ENCODE results near the gene ZNF8.
A peak's percentile ranks its signal among the peaks of the same experiment; 100 is the strongest.
"Not testable (repeated sequence)": the region's sequence is repeated elsewhere in the genome, so short reads cannot be mapped to it uniquely, and the experiment has no call there.

Gene ZNF8

GRCh38 chr19:58278541-58279041, at the start of gene ZNF8:
Gene ZNF8 (plus strand): TSS chr19:58278955. CDS start chr19:58279082, 127 bp downstream.
- peak; percentile 99 for DNase-seq (ENCODE audit: low spot score)

- DNase-seq (ENCODE audit: low spot score): peak; percentile 79
Measured at GRCh38 chr19:58229255-58229639, 49.5 kb upstream of the ZNF8 start.

GRCh38 chr19:58237324-58237723, 41.4 kb upstream of the ZNF8 start:
- DNase-seq (ENCODE audit: low spot score): no peak

- no peak for DNase-seq (ENCODE audit: low spot score)
Measured at GRCh38 chr19:58243351-58243750, 35.4 kb upstream of the ZNF8 start.

- DNase-seq (ENCODE audit: low spot score): no peak
Measured at GRCh38 chr19:58248886-58249285, 29.9 kb upstream of the ZNF8 start.

- no peak for DNase-seq (ENCODE audit: low spot score)
Measured at GRCh38 chr19:58252102-58252685, 26.6 kb upstream of the ZNF8 start.

GRCh38 chr19:58258259-58258658, 20.5 kb upstream of the ZNF8 start:
- DNase-seq (ENCODE audit: low spot score): not testable (repeated sequence)

GRCh38 chr19:58261600-58261967, 17.2 kb upstream of the ZNF8 start:
- DNase-seq (ENCODE audit: low spot score): no peak

- no peak for DNase-seq (ENCODE audit: low spot score)
Measured at GRCh38 chr19:58261968-58262921, 16.5 kb upstream of the ZNF8 start.

- DNase-seq (ENCODE audit: low spot score): no peak
Measured at GRCh38 chr19:58262922-58263296, 15.8 kb upstream of the ZNF8 start.

GRCh38 chr19:58265100-58265499, 13.7 kb upstream of the ZNF8 start:
- no peak for DNase-seq (ENCODE audit: low spot score)

GRCh38 chr19:58268344-58268743, 10.4 kb upstream of the ZNF8 start:
- no peak for DNase-seq (ENCODE audit: low spot score)

GRCh38 chr19:58274771-58275201, 4.0 kb upstream of the ZNF8 start:
- no peak for DNase-seq (ENCODE audit: low spot score)

GRCh38 chr19:58275564-58275963, 3.2 kb upstream of the ZNF8 start:
- DNase-seq (ENCODE audit: low spot score): no peak

- no peak for DNase-seq (ENCODE audit: low spot score)
Measured at GRCh38 chr19:58277197-58277596, 1.6 kb upstream of the ZNF8 start.

- DNase-seq (ENCODE audit: low spot score): no peak
Measured at GRCh38 chr19:58277748-58278540, 811 bp upstream of the ZNF8 start.

- peak; percentile 82 for DNase-seq (ENCODE audit: low spot score)
Measured at GRCh38 chr19:58279042-58279924, 528 bp downstream of the ZNF8 start.

GRCh38 chr19:58279925-58280316, 1.2 kb downstream of the ZNF8 start:
- no peak for DNase-seq (ENCODE audit: low spot score)

- DNase-seq (ENCODE audit: low spot score): no peak
Measured at GRCh38 chr19:58284199-58284598, 5.4 kb downstream of the ZNF8 start.

GRCh38 chr19:58291943-58292342, 13.2 kb downstream of the ZNF8 start:
- no peak for DNase-seq (ENCODE audit: low spot score)

- no peak for DNase-seq (ENCODE audit: low spot score)
Measured at GRCh38 chr19:58294743-58295374, 16.1 kb downstream of the ZNF8 start.
